Kidney tubule cell (primary cell): ENCODE results near the gene HLA-B.
"Not testable (repeated sequence)": the region's sequence is repeated elsewhere in the genome, so short reads cannot be mapped to it uniquely, and the experiment has no call there.

Source experiments
- DNase-seq: peaks from one replicate; pipeline ENCODE4 v3.0.0-alpha.2; 2018; ENCODE audit warnings: low spot score

Gene HLA-B

GRCh38 chr6:31356946-31357466, at the start of gene HLA-B:
TSS of gene HLA-B (minus strand) at chr6:31357179. CDS start at chr6:31357158, 21 bp downstream.
- peak; percentile 82 for DNase-seq

- no peak for DNase-seq
These were observed 49.0 kb upstream of the HLA-B start for GRCh38 chr6:31405996-31406395.

DNA sequence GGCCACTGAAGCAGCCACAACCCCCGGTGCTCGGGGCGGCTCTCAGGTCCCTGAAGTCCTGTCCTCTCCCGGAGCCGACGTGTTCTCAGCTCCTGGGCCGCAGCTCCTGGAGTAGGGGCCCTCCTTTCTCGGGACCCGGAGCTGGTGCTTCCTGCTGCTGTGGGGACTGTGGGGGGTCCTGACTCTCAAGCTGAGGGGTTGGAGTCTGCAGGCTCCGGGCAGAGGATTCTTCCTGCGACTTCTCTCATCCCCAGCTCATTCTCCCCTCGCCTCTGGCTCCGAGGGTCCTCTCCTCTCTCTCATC, 47.0 kb upstream of the HLA-B start:
- DNase-seq, result not testable (repeated sequence)

DNA sequence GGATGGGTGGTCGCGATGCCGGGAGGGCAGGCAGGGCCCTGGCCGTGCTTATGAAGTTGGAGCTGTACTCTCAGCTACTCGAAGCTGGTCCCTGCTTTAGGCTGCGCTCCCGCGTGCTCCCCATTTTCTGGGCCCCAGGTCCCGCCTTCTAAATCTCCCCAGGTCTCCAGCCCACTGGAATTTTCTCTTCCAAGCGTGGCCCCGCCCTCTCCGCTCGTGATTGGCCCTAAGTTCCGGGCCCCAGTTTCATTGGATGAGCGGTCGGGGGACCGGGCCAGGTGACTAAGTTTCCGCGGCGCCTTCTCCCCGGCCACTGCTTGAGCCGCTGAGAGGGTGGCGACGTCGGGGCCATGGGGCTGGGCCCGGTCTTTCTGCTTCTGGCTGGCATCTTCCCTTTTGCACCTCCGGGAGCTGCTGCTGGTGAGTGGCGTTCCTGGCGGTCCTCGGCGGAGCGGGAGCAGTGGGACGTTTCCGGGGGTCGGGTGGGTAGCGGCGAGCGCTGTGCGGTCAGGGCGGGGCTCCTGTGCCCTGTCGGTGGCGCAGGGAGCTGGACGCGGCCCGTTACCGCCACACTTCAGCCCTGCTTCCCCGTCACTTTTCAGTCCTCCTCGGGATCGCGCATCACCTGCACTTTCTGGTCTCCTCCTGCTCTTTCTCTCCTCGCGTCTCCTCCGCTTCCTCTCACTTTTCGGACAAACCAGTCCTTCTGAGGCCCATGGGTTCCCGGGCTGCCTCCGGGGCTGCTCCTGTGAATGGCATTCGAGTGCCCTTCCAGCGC, 46.5 kb upstream of the HLA-B start, which contains the start of gene MICA:
TSS of gene MICA (plus strand) at position 313 of the 778 bp plus-strand sequence. CDS start at position 351, 38 bp downstream.
- peak; percentile 93 for DNase-seq

- peak; percentile 34 for DNase-seq
These were observed 45.6 kb upstream of the HLA-B start for GRCh38 chr6:31402324-31403282.

GRCh38 chr6:31401403-31401802, 44.4 kb upstream of the HLA-B start:
- DNase-seq, result peak; percentile 91

DNA sequence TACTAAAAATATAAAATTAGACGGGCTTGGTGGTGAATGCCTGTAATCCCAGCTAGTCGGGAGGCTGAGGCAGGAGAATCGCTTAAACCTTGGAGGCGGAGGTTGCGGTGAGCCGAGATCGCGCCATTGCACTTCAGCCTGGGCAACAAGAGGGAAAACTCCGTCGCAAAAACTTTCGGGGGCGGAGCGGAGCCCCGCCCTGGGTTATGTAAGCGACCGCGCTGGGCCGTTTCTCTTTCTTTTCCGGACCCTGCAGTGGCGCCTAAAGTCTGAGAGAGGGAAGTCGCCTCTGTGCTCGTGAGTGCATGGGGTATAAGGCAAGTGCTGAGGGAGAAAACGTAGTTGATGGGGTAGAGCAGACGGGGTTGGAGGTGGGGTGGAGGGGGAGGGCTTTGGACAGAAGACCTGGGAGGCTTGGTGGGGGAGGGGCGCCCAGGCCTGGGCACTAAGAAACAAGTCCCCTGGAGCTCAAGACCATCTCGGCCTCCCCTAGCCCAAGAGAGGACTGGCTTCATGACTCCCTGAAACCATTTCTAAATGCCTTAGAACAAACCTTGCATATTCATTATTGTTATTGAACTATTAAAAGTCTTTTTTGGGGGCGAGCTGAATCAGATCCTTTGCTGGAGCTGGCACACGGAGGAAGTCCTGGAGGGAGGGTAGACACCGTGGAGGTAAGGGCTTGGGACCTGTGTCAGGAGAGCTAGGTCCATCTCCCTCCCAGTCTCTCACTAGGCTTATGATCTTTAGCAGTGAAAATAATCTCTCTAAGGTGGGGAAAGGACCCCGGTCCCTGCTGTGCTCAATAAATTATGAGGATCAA, 43.7 kb upstream of the HLA-B start:
- DNase-seq, result peak; percentile 75

GRCh38 chr6:31399589-31400466, 42.8 kb upstream of the HLA-B start:
- DNase-seq, result peak; percentile 92

DNA sequence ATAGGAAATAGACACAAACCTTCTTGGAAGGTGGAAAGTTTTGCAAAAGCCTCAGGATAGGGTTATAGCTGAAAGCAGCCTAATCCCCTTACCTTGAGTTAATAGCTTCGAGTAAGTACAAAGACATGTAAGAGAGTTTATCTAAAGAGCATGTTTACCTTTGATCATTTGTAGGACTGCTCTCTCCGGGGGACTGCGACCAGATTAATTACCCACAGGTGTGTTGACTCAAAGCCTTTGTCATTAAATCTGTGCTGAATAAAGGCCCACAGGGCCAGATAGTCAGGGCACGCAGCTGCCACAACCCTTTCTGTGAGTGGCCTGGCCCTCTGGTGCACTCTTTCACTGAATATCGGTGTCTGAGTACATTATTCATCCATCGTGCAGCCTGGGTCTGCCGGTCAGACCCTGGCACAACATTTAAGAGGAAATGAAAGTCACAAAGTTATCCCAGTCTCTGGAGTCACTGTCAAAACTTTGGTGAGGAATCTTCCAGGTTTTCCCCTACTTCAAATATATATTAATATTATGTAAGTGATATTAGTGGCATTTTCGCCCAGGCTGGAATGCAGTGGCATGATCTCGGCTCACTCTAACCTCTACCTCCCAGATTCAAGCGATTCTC, 41.0 kb upstream of the HLA-B start:
- no peak for DNase-seq

GRCh38 chr6:31397153-31397499, 40.1 kb upstream of the HLA-B start:
- DNase-seq, result not testable (repeated sequence)

DNA sequence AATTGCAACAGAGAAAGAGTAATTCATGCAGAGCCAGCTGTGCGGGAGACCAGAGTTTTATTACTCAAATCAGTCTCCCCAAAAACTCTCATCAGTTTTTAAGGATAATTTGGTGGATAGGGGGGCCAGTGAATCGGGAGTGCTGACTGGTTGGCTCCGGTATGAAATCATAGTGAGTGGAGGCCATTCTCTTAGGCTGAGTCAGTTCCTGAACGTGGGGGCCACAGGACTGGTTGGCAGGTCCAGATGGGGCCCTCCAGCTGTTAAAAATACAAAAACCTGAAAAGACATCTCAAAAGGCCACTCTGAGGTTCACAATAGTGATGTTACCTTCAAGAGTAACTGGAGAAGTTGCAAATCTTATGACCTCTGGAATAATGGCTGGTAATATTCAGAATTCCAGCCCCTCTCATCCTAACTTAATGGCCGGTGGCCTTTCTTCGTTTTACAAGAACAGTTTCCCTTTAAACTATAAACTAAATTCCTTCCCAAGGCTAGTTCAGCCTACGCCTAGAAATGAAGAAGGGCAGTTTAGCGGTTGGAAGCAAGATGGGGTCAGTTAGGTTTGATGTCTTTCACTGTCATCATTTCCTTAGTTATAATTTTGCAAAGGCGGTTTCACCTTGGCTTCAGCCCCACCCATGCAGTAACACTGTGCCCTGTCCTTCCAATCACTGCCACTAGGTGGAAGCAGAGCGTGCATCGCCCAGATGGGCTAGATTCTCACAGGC, 39.6 kb upstream of the HLA-B start:
- peak; percentile 79 for DNase-seq

DNA sequence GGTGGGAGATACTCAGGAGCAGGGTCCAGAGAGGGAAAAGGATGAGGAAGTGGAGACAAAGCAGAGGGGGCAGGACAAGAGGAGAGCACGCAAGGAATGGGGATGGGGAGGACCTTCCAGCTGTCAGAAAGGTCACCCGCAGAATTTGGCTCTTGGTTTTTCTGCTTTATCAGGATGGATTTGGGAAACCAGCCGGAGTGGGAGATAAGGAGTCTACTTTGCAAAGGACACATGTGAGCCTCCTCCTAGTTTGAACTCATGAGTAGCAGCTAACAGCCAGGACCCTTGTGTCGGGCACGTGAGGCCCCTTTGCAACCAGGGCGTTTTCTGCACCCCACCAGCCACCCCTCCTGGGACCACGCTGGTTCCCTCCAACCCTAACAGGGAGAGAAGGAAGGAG, 38.9 kb upstream of the HLA-B start:
- DNase-seq, result no peak

DNA sequence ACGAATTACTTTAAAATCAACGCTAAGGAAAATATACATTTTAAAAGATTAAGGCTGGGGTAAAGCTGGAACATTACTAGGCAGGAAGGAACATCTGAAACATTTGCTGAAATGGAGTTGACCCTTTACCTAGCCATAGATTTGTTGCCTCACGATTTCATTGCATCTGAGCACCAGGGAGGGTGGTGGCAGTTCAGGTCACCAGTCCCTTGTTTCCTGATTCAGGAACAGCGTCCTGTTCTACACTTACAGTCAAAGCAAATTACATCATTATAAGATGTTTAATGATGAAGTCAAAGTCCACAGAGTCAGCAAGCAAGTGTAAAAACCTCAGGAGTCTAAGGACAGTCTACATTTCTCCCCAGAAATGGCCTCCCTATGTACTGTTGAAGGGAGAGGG, 37.4 kb upstream of the HLA-B start:
- DNase-seq, result no peak

DNA sequence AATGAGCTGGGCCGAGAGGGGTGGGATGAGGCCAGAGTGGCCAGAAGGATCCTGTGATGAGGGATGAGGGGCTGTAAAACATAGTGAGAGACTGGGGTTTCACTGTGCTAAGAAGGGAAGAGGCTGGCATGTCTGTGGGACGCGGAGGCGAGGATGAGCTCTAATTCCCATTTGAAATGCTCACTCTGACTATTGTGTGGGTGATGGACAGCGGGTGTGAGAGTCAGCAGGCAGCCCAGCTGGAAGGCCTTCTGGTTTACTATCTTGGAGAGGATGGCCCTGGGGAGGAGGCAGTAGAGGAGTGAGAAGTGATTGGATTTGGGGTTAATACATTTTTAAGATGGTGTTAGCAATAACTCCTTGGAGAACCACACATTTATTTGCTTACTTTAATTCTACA, 37.0 kb upstream of the HLA-B start:
- DNase-seq, result no peak

DNA sequence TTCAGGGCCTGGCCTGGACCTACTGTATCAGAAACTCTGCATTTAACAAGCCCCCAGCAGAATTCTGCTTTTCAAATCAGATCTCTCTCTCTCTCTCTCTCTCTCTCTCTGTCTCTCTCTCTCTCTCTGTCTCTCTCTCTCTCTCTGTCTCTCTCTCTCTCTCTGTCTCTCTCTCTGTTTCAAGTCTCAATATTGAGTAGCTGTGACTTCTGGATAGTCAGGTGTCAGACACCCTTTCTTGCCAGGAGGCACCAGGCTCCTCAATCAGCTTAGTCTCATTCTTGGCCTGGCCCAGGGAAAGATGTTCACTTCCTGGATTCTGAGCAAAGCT, 32.8 kb upstream of the HLA-B start:
- DNase-seq, result not testable (repeated sequence)

- DNase-seq, result not testable (repeated sequence)
These were observed 32.2 kb upstream of the HLA-B start for GRCh38 chr6:31388916-31389801.

DNA sequence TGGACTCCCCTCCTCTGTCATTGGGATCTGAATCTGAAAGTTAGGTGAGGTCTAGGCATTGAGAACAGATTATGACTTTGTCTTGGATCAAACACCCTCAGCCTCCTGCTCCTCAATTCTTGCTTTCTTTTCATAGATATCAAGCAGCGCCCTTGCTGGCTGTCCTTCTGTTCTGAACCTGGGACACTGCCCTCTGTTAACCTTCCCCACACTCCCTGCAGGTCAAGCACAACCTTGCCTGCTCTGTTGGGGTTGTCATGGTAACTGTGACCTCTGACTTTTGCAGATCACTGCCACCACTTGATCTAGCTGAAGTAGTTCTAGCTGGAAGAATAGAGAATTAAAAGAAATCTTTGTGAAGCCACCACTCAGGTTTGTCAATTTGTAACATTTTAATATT, 30.0 kb upstream of the HLA-B start:
- no peak for DNase-seq

GRCh38 chr6:31386099-31386498, 29.1 kb upstream of the HLA-B start:
- DNase-seq, result no peak

DNA sequence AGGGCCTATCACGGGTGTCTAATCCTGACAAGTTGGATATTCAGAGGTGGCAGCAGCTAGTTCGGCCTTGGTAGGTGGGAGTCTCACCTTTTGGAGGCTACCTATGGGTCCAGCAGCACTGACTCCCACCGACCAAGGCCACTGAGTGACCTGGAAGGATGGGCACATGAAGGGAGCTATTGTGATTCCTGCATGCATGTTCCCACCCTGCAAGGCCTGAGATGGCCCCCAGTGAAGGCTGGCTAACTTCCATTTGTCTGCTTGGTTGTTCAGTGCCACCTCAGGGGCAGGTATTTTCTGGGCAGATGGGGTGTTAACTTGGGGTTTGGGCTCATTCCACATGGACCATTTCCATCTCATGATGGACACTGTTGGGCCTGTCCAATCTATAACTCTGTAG, 28.1 kb upstream of the HLA-B start:
- DNase-seq, result no peak
